Endothelial cell of hepatic sinusoid (primary cell): ENCODE results near the gene MEIG1.
"Not testable (repeated sequence)": the region's sequence is repeated elsewhere in the genome, so short reads cannot be mapped to it uniquely, and the experiment has no call there.

Source experiments
- in situ Hi-C: cut with HindIII; loops from 2 replicates; pipeline ENCODE4 v1.10.0; 2017; ENCODE audit warnings: low sequenced_read_pairs

MEIG1 gene, protein sequence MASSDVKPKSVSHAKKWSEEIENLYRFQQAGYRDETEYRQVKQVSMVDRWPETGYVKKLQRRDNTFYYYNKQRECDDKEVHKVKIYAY

GRCh38 chr10:14959221-14960057 is at the start of gene MEIG1:
MEIG1 (plus strand) TSS chr10:14959388; CDS start chr10:14966469, 7,081 bp downstream.
- in situ Hi-C loops: loop anchor here (10.0 to 25.0 kb wide), 2 partner anchors 85 to 153 kb away; partner anchors contain the start of gene SUV39H2

DNA sequence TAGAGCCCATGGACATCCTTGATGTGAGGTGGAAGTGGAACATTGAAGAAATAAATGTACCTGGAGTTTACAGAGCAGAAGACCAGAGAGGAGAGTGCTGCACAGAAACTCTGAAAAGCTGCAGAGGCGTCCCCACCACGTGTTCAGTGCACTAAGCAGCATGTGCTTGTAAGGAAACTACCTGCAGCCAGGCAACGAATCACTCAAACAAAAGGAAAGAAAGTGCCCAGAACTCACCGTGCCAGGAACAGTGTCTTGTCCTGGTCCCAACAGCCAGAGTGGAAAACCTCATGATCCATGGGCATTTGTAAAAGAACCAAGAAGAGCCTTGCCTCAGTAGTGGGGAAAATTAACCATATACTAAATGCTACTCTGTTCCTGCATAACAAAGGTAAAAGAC is 48.2 kb upstream of the MEIG1 start:
- in situ Hi-C loops: no loop called here

GRCh38 chr10:14911801-14912200 is 47.4 kb upstream of the MEIG1 start:
- in situ Hi-C loops: no loop called here

GRCh38 chr10:14916600-14916999 is 42.6 kb upstream of the MEIG1 start:
- in situ Hi-C loops: no loop called here

- in situ Hi-C loops: no loop called here
These were observed 41.4 kb upstream of the MEIG1 start for GRCh38 chr10:14917827-14918226.

GRCh38 chr10:14918964-14919363 is 40.2 kb upstream of the MEIG1 start:
- in situ Hi-C loops: no loop called here

GRCh38 chr10:14924013-14924412 is 35.2 kb upstream of the MEIG1 start:
- in situ Hi-C loops: no loop called here

- in situ Hi-C loops: no loop called here
These were observed 33.9 kb upstream of the MEIG1 start for GRCh38 chr10:14925268-14925667.

DNA sequence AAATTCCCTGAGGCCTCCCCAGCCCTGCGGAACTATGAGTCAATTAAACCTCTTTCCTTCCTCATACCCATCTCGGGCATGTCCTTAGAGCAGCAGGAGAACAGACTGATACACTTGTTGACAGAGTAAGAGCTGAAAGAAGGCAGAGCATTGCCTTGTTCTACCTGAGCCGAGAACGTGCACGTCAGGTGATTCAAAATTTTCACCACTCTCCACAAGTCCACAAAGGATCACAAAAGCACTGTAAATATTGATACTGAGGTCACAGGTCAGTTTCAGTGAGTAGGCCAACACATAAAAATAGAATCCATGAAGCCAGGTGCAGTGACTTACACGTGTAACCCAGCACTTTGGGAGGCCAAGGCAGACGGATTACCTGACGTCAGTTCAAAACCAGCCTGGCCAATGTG is 33.1 kb upstream of the MEIG1 start:
- in situ Hi-C loops: no loop called here

DNA sequence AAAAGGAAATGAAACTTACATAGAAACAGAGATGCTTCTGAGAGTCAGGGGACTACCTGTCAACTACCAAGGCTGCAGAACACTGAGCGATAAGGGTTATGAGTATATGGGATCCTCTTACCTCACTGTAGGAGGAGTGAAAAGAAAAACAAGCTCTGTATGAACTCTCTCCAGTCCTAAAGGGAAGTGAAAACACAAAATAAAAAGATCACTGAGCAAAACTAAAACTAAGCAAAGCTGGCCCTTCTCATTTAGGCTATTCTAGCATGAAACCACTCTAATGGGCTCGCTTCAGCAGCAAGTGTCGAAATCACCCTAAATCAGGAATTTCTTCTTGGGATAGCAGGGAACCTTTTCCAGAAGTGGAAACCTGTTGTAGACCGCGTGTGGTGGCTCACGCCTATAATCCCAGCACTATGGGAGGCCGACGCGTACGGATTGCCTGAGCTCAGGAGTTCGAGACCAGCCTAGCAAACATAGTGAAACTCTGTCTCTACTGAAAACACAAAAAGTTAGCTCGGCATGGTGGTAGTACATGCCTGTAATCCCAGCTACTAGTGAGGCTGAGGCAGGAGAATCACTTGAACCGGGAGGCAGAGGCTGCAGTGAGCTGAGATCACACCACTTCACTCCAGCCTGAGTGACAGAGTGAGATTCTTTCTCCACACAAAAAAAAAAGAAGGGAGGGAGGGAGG is 32.3 kb upstream of the MEIG1 start:
- in situ Hi-C loops: no loop called here

- in situ Hi-C loops: no loop called here
These were observed 28.6 kb upstream of the MEIG1 start for GRCh38 chr10:14930610-14931009.

DNA sequence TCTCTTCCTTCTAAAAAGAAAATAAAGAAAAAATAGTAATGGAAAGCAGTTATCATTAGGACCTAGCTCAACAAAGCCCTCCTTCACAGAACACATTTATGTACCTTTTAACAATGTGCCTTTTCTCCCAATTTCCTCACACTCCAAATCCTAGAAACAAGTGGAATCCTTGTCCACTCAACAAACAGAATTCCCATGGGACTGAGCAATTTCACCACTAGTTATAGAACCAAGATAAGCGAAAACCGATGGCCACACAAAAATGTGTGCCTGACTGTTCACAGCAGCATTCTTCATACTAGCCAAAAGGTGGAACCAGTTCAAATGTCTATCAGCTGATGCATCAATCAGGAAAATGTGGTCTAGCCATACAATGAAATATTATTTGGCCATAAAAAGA is 22.6 kb upstream of the MEIG1 start:
- in situ Hi-C loops: no loop called here

GRCh38 chr10:14938971-14939370 is 20.2 kb upstream of the MEIG1 start:
- in situ Hi-C loops: not testable (repeated sequence)

DNA sequence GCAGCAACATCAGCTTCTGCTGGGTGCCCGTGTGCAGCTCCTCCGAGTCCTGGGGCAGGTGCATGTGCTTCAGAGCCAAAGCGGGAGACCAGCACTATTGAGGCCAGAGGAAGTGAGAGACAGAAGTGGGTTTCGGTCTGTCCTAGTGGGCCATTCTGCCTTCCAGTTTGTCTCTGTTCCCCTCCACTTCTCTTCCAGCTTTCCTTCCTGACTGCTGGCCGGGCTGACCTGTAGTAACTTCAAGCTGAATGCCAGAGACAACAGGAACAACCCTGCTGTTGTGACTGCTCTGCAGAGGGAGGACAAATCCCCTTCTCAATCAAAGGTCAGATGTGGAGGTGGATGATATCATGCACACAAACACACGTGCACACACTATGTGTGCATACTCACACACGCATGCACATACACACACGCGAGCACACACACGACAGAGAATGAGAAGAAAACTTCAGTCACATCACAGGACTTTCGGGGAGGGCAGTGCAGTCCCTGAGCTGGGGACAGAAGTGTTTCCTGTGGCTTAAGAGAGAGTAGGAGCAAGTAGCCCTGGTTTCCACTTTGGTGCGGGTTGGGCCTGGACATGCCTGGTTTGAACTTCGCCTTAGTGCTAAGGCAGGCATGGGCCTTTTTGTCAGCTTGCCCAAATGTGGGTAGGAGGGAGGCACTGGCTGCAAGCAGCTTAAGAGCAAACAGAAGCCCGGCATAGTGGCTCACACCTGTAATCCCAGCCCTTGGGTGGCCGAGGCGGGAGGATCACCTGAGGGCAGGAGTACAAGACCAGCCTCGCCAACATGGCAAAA is 16.8 kb upstream of the MEIG1 start:
- in situ Hi-C loops: not testable (repeated sequence)

GRCh38 chr10:14942950-14943338 is 16.2 kb upstream of the MEIG1 start:
- in situ Hi-C loops: not testable (repeated sequence)

GRCh38 chr10:14945108-14945507 is 14.1 kb upstream of the MEIG1 start:
- in situ Hi-C loops: no loop called here

GRCh38 chr10:14947268-14947667 is 11.9 kb upstream of the MEIG1 start:
- in situ Hi-C loops: no loop called here

- in situ Hi-C loops: no loop called here
These were observed 9.9 kb upstream of the MEIG1 start for GRCh38 chr10:14949291-14949690.

DNA sequence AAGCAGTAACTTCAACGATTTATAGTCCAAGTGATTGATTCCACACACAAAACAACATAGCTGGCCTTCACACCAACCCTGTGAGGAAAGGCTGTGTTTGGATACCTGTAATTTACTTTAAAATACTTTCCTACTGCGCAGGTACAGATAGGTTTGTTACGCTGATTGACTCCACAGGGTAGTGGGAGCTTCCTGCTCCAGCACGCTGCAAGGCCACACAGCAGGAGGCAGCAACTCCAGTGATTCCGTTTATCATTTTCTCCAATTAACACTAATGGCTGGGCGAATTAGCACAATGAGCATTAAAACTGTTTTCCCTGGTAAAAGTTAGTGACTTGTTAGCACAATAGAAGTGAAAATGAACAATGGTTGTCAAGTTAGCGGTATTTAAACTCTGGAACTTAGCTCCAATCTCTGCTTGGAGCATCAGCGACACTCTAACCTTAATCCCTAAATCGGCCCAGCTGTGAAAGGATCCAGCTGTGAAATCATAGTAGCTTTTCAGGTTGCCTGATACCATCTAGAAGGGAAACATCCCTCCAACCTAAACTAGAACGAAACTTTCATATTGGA is 6.3 kb upstream of the MEIG1 start:
- in situ Hi-C loops: loop anchor here (25.0 kb wide), 1 partner anchor 159 kb away; no protein-coding TSS in a partner anchor

- in situ Hi-C loops: loop anchor here (25.0 kb wide), 1 partner anchor 159 kb away; no protein-coding TSS in a partner anchor
These were observed 5.7 kb upstream of the MEIG1 start for GRCh38 chr10:14953424-14954000.
